GM12878 (cell line): ENCODE measurements around the gene EPB41L2. TPM values are rescaled to one million over a fixed set of nuclear protein-coding genes. Genes with fewer than 3 reads are reported as not detected.

Experiments used
- ATAC-seq: fragments of 200-7000 bp; cut with Tn5 transposase; 3 replicates; pipeline ENCODE4 v1.9.1; 2020; ENCODE audit warnings: mild to moderate bottlenecking, moderate library complexity
- BruUV-seq: library from RNA; stranded (reverse); fragments of 400-500 nt; replicated peaks from 2 replicates; lab custom pipeline; 2021; lab: Mats Ljungman, UMichigan
- CTCF ChIA-PET: fragments of 300-600 bp; sonication (Branson Sonifier 250); formaldehyde crosslinking; extraction: SDS; loops from one replicate; lab custom pipeline; 2021; ENCODE audit warnings: inconsistent platforms; lab: Yijun Ruan, JAX
- POLR2A ChIA-PET: fragments of 350-600 bp; formaldehyde crosslinking; extraction: SDS; loops from one replicate; lab custom pipeline; 2021; ENCODE audit warnings: inconsistent platforms; lab: Charles Lee
- RAD21 ChIA-PET: fragments of 300-600 bp; sonication (Branson Sonifier 250); formaldehyde crosslinking; loops from one replicate; lab custom pipeline; 2023; ENCODE audit warnings: antibody characterized with exemption; ENCODE audit not compliant: unreplicated experiment; lab: Charles Lee
- SMC1A ChIA-PET: fragments of 300-600 bp; sonication (Branson Sonifier 250); formaldehyde crosslinking; loops from one replicate; lab custom pipeline; 2023; ENCODE audit not compliant: unreplicated experiment, uncharacterized antibody; lab: Charles Lee
- DNase-seq: peaks from one replicate; pipeline ENCODE4 v3.0.0-alpha.2; 2011; ENCODE audit warnings: low read depth, low spot score
- FAIRE-seq: peaks from 3 replicates; lab custom pipeline; 2011; peaks lifted over from hg19 to GRCh38; lab: Jason Lieb, UNC
- H2AFZ ChIP-seq: 2 replicates; pipeline ENCODE4 v1.6.0; 2011; ENCODE audit warnings: low read depth, low read length, control low read depth; ENCODE audit not compliant: control insufficient read depth
- H3K27ac ChIP-seq: 2 replicates; pipeline ENCODE4 v1.5.1; 2011; ENCODE audit warnings: control low read depth; ENCODE audit not compliant: control insufficient read depth, insufficient read depth
- H3K27me3 ChIP-seq, 2 experiments: replicated peaks in 1 of 2; 2 replicates each; pipeline versions ENCODE4 v1.6.0 to v1.6.1; 2011; ENCODE audit warnings: low read length in 1 of 2; ENCODE audit not compliant: control insufficient read depth in 2 of 2, insufficient read depth in 2 of 2
- H3K36me3 ChIP-seq, 2 experiments: 2 replicates each; pipeline ENCODE4 v1.5.1; 2011; ENCODE audit warnings: low read length in 1 of 2; ENCODE audit not compliant: control insufficient read depth in 2 of 2, insufficient read depth in 2 of 2
- H3K4me1 ChIP-seq: 2 replicates; pipeline ENCODE4 v1.6.1; 2011; ENCODE audit warnings: mild to moderate bottlenecking, low read length, moderate library complexity, mixed read lengths; ENCODE audit not compliant: control insufficient read depth, insufficient read depth
- H3K4me2 ChIP-seq: 2 replicates; pipeline ENCODE4 v1.6.0; 2011; ENCODE audit warnings: control low read depth; ENCODE audit not compliant: control insufficient read depth, insufficient read depth
- H3K4me3 ChIP-seq: fragments of 200-600 bp; sonication (generic); 2 replicates; pipeline ENCODE4 v1.5.1; 2016
- H3K79me2 ChIP-seq: 2 replicates; pipeline ENCODE4 v1.6.0; 2011; ENCODE audit warnings: low read length; ENCODE audit not compliant: control insufficient read depth, insufficient read depth
- H3K9ac ChIP-seq: 2 replicates; pipeline ENCODE4 v1.8.0; 2011; ENCODE audit warnings: low read length, control low read depth, mixed read lengths; ENCODE audit not compliant: control insufficient read depth, insufficient read depth
- H3K9me3 ChIP-seq: replicated peaks from 3 replicates; pipeline ENCODE4 v1.5.1; 2011; ENCODE audit warnings: mild to moderate bottlenecking, low read length; ENCODE audit not compliant: control insufficient read depth, insufficient read depth
- H4K20me1 ChIP-seq: 2 replicates; pipeline ENCODE4 v1.6.0; 2011; ENCODE audit not compliant: control insufficient read depth, insufficient read depth
- DPF2 ChIP-seq: fragments of 450-650 bp; IDR thresholded peaks from 2 replicates; pipeline ENCODE4 v1.6.1; 2017; ENCODE audit warnings: mild to moderate bottlenecking
- EED ChIP-seq: sonication (generic); IDR thresholded peaks from 2 replicates; pipeline ENCODE4 v1.6.1; 2016; ENCODE audit warnings: antibody characterized with exemption, low read depth
- FOXK2 ChIP-seq: fragments of 450-650 bp; IDR thresholded peaks from 2 replicates; pipeline ENCODE4 v1.6.1; 2017; ENCODE audit warnings: mild to moderate bottlenecking, moderate library complexity
- GATAD2B ChIP-seq: fragments of 450-650 bp; conservative IDR thresholded peaks from 2 replicates; pipeline ENCODE4 v1.6.1; 2017; ENCODE audit warnings: low read depth, mild to moderate bottlenecking, moderate library complexity
- SREBF1 ChIP-seq: IDR thresholded peaks from 2 replicates; pipeline ENCODE4 v1.6.1; 2012; ENCODE audit warnings: mild to moderate bottlenecking, low read length
- STAT1 ChIP-seq: fragments of 450-650 bp; conservative IDR thresholded peaks from 2 replicates; pipeline ENCODE4 v1.6.1; 2014; ENCODE audit warnings: antibody characterized with exemption, mild to moderate bottlenecking
- ZNF622 ChIP-seq: fragments of 450-650 bp; IDR thresholded peaks from 2 replicates; pipeline ENCODE4 v1.6.1; 2017; ENCODE audit warnings: mild to moderate bottlenecking, inconsistent platforms
- WGBS: methylation state at CpG from one replicate; pipeline ENCODE4 v1.1.6; 2016; ENCODE audit warnings: low lambda C conversion rate; ENCODE audit not compliant: insufficient replicate concordance, insufficient coverage; ENCODE audit errors: missing lambda C conversion rate; 5-methylcytosine and 5-hydroxymethylcytosine counted together
- in situ Hi-C: fragments of 300-500 bp; cut with MboI; formaldehyde crosslinking; loops from 9 replicates; pipeline ENCODE4 v1.14.3; 2018; ENCODE audit warnings: mixed read lengths
- intact Hi-C: fragments of 100-400 bp; cut with micrococcal nuclease; formaldehyde crosslinking; loops from one replicate; pipeline ENCODE4 v1.14.2; 2022; ENCODE audit not compliant: unreplicated experiment
- polyA plus RNA-seq, 11 experiments: library from polyadenylated mRNA; depleted of rRNA in 4 of 11; unstranded in 6 of 11; stranded (reverse) in 5 of 11; fragments of >200 nt; fragmentation: Nextera tagmentation in 4 of 11; fragmentation: Illumina TruSeq in 1 of 11; extraction: Ambion mirVana in 4 of 11; extraction: Trizol in 1 of 11; gene quantifications; 1 replicate in 1 of 11; 2 replicates in 10 of 11; pipeline versions ENCODE4 v1.2.1 to v1.2.3, GENCODE V29; 2011 to 2016; ENCODE audit warnings: inconsistent platforms in 2 of 11, missing spikeins in 2 of 11, low read depth in 1 of 11
- total RNA-seq, 4 experiments: library from RNA; depleted of rRNA in 3 of 4; stranded (reverse); fragments of >200 nt in 3 of 4; fragmentation: Illumina TruSeq in 1 of 4; extraction: Trizol in 1 of 4; gene quantifications; 2 replicates each; pipeline versions ENCODE4 v1.2.1 to v1.2.3, GENCODE V29; 2013 to 2021
- TF ChIP-seq, protein P1 (sequence below): IDR thresholded peaks from 2 replicates; pipeline ENCODE4 v1.6.1; 2011; ENCODE audit warnings: low read depth, mild to moderate bottlenecking, low read length, moderate library complexity, borderline replicate concordance; ENCODE audit errors: extremely low read depth
- TF ChIP-seq, protein P2 (sequence below): fragments of 450-650 bp; formaldehyde crosslinking; IDR thresholded peaks from 2 replicates; pipeline ENCODE4 v1.4.0; 2020; ENCODE audit warnings: mild to moderate bottlenecking, moderate library complexity
- TF ChIP-seq, protein P3 (sequence below): fragments of 150-350 bp; IDR thresholded peaks from 2 replicates; pipeline ENCODE4 v1.6.1; 2014; ENCODE audit warnings: mild to moderate bottlenecking, low read depth, low read length

Gene EPB41L2
- total and polyA plus RNA-seq, 10 of the 15 experiments (the other 5 are each of a cell fraction or from before 2014, with no cell fraction given), result 7.4 to 41.6 (median 19.0) TPM

DNA sequence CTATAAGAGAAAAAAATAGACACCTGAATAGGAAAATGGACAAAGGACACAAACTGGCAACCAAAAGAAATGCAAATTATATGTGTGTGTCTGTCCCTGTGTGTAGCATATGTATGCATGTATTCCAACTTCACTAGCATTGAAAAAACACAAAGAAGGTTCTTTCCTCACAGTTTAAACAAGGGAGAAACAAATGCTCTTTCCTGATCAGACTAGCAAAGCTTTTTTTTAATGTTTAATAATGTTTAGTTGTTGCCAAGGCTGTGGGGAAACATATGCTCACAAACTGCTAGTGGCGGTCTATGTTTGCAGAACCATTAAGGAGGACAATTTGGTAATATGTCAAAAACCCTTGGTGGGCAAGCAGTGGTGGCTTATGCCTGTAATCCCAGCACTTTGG is 213.5 kb downstream of the EPB41L2 start:
- ChIA-PET SMC1A (interaction anchor here (1.5 kb wide), 1 partner anchor 13 kb away, joined by 4 read pairs; no protein-coding TSS in a partner anchor), CTCF (interaction anchor here (5.1 kb wide), 1 partner anchor 22 kb away, joined by 32 read pairs; no protein-coding TSS in a partner anchor)
- no peak for ATAC-seq
- Histone ChIP-seq H3K4me2 (no peak overlapping the region), H3K4me3 (no peak overlapping the region), H3K9ac (no peak overlapping the region), H3K27ac (no peak overlapping the region), H3K27me3 (no peaks in the 10 kb centered on the region), H3K36me3 (no peaks in the 10 kb centered on the region)
- in situ Hi-C loops, result no loop called here
- intact Hi-C loops, result loop anchor here (10.0 kb wide), 1 partner anchor 805 kb away; no protein-coding TSS in a partner anchor
- TF ChIP-seq FOXK2 (no peak), GATAD2B (no peak), DPF2 (no peak), STAT1 (no peak), EED (no peak), ZNF622 (no peak), SREBF1 (no peak)
- TF ChIP-seq, protein P1, sequence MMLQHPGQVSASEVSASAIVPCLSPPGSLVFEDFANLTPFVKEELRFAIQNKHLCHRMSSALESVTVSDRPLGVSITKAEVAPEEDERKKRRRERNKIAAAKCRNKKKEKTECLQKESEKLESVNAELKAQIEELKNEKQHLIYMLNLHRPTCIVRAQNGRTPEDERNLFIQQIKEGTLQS, result no peak
- TF ChIP-seq, protein P2, sequence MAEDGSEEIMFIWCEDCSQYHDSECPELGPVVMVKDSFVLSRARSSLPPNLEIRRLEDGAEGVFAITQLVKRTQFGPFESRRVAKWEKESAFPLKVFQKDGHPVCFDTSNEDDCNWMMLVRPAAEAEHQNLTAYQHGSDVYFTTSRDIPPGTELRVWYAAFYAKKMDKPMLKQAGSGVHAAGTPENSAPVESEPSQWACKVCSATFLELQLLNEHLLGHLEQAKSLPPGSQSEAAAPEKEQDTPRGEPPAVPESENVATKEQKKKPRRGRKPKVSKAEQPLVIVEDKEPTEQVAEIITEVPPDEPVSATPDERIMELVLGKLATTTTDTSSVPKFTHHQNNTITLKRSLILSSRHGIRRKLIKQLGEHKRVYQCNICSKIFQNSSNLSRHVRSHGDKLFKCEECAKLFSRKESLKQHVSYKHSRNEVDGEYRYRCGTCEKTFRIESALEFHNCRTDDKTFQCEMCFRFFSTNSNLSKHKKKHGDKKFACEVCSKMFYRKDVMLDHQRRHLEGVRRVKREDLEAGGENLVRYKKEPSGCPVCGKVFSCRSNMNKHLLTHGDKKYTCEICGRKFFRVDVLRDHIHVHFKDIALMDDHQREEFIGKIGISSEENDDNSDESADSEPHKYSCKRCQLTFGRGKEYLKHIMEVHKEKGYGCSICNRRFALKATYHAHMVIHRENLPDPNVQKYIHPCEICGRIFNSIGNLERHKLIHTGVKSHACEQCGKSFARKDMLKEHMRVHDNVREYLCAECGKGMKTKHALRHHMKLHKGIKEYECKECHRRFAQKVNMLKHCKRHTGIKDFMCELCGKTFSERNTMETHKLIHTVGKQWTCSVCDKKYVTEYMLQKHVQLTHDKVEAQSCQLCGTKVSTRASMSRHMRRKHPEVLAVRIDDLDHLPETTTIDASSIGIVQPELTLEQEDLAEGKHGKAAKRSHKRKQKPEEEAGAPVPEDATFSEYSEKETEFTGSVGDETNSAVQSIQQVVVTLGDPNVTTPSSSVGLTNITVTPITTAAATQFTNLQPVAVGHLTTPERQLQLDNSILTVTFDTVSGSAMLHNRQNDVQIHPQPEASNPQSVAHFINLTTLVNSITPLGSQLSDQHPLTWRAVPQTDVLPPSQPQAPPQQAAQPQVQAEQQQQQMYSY (CRISPR knock-in tag), result no peak
- TF ChIP-seq, protein P3, sequence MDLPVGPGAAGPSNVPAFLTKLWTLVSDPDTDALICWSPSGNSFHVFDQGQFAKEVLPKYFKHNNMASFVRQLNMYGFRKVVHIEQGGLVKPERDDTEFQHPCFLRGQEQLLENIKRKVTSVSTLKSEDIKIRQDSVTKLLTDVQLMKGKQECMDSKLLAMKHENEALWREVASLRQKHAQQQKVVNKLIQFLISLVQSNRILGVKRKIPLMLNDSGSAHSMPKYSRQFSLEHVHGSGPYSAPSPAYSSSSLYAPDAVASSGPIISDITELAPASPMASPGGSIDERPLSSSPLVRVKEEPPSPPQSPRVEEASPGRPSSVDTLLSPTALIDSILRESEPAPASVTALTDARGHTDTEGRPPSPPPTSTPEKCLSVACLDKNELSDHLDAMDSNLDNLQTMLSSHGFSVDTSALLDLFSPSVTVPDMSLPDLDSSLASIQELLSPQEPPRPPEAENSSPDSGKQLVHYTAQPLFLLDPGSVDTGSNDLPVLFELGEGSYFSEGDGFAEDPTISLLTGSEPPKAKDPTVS, result no peak
- TF ChIP-seq, all 136 proteins: peak for 0
- H2AFZ ChIP-seq, result no peak overlapping the region
- ChIA-PET POLR2A (no interaction called here), RAD21 (no interaction called here)
- WGBS, result 100% methylated on average over 1 of the region's 1 CpG
- no peaks in the 10 kb centered on the region for H3K4me1 ChIP-seq
- no TSS peak for BruUV-seq
- no peaks in the 10 kb centered on the region for H3K79me2 ChIP-seq
- DNase-seq, result no peak
- no peak for FAIRE-seq
- H4K20me1 ChIP-seq, result no peaks in the 10 kb centered on the region
- H3K9me3 ChIP-seq, result no peaks in the 10 kb centered on the region
